A549 (cell line): ENCODE results near the gene NUDT14.

Experiments
- CEBPB ChIP-seq, 2 experiments: fragments of >200 bp in 1 of 2; sonication (Bioruptor Twin) in 1 of 2; formaldehyde crosslinking in 1 of 2; IDR thresholded peaks; 2 replicates each; pipeline ENCODE4 v1.6.1; 2012 to 2016
- CHD4 ChIP-seq: fragments of 200-600 bp; sonication (generic); IDR thresholded peaks from 2 replicates; pipeline ENCODE4 v1.6.1; 2016; ENCODE audit warnings: antibody characterized with exemption, mild to moderate bottlenecking, borderline replicate concordance
- EP300 ChIP-seq, 2 experiments: fragments of >200 bp; sonication (Bioruptor Twin); formaldehyde crosslinking; IDR thresholded peaks; 2 replicates in 1 of 2; 3 replicates in 1 of 2; pipeline ENCODE4 v1.6.1; 2016 to 2017
- FOSL2 ChIP-seq, 2 experiments: fragments of 450-650 bp in 1 of 2; fragments of >200 bp in 1 of 2; sonication (Bioruptor Twin) in 1 of 2; formaldehyde crosslinking; IDR thresholded peaks; 2 replicates each; pipeline versions ENCODE4 v1.5.0 to v1.6.1; 2016 to 2020; ENCODE audit warnings: mild to moderate bottlenecking in 1 of 2, moderate library complexity in 1 of 2
- HEYL ChIP-seq: fragments of 250-450 bp; sonication (Bioruptor Pico); IDR thresholded peaks from 2 replicates; pipeline ENCODE4 v1.8.0; 2021; ENCODE audit warnings: mild to moderate bottlenecking, moderate library complexity
- HMGXB4 ChIP-seq: fragments of 250-450 bp; sonication (Bioruptor Pico); IDR thresholded peaks from 2 replicates; pipeline ENCODE4 v1.5.0; 2021; ENCODE audit warnings: mild to moderate bottlenecking, moderate library complexity, borderline replicate concordance
- JUN ChIP-seq, 2 experiments: fragments of >200 bp; sonication (Bioruptor Twin); formaldehyde crosslinking; IDR thresholded peaks; 2 replicates in 1 of 2; 3 replicates in 1 of 2; pipeline ENCODE4 v1.6.1; 2016 to 2017
- MAFK ChIP-seq: fragments of 450-650 bp; IDR thresholded peaks from 2 replicates; pipeline ENCODE4 v1.6.1; 2014; ENCODE audit not compliant: partially characterized antibody
- POLR2A ChIP-seq: IDR thresholded peaks from 2 replicates; pipeline ENCODE4 v1.6.1; 2012; ENCODE audit warnings: mild to moderate bottlenecking, low read length
- POLR2AphosphoS2 ChIP-seq: conservative IDR thresholded peaks from 2 replicates; pipeline ENCODE4 v1.6.1; 2012; ENCODE audit warnings: low read length, improper control_type of control experiment, inconsistent platforms
- TF ChIP-seq, protein P1 (sequence below): fragments of >200 bp; sonication (Bioruptor Twin); formaldehyde crosslinking; IDR thresholded peaks from 3 replicates; pipeline ENCODE4 v1.5.1; 2016
- TF ChIP-seq, protein P2 (sequence below): IDR thresholded peaks from 2 replicates; pipeline ENCODE4 v1.6.1; 2012
- TF ChIP-seq, protein P3 (sequence below): fragments of 200-600 bp; sonication (generic); IDR thresholded peaks from 2 replicates; pipeline ENCODE4 v1.6.1; 2016; ENCODE audit warnings: antibody characterized with exemption, mild to moderate bottlenecking, moderate library complexity
- TF ChIP-seq, protein P4 (sequence below): fragments of 450-650 bp; IDR thresholded peaks from 2 replicates; pipeline ENCODE4 v1.6.1; 2014; ENCODE audit warnings: antibody characterized with exemption

- TF ChIP-seq, protein P1, sequence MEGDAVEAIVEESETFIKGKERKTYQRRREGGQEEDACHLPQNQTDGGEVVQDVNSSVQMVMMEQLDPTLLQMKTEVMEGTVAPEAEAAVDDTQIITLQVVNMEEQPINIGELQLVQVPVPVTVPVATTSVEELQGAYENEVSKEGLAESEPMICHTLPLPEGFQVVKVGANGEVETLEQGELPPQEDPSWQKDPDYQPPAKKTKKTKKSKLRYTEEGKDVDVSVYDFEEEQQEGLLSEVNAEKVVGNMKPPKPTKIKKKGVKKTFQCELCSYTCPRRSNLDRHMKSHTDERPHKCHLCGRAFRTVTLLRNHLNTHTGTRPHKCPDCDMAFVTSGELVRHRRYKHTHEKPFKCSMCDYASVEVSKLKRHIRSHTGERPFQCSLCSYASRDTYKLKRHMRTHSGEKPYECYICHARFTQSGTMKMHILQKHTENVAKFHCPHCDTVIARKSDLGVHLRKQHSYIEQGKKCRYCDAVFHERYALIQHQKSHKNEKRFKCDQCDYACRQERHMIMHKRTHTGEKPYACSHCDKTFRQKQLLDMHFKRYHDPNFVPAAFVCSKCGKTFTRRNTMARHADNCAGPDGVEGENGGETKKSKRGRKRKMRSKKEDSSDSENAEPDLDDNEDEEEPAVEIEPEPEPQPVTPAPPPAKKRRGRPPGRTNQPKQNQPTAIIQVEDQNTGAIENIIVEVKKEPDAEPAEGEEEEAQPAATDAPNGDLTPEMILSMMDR, result no peak
- TF ChIP-seq POLR2AphosphoS2 (no peak), CHD4 (no peak), HMGXB4 (no peak), EP300 (IDR thresholded peaks at IDR 0.05) (no peak), MAFK (no peak), CEBPB (IDR thresholded peaks at IDR 0.05) (no peak), HEYL (no peak), POLR2A (no peak), JUN (IDR thresholded peaks at IDR 0.05) (no peak), FOSL2 (IDR thresholded peaks at IDR 0.05) (no peak), FOSL2 (CRISPR knock-in tag; IDR thresholded peaks at IDR 0.05) (no peak)
- TF ChIP-seq, protein P2, sequence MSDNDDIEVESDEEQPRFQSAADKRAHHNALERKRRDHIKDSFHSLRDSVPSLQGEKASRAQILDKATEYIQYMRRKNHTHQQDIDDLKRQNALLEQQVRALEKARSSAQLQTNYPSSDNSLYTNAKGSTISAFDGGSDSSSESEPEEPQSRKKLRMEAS, result no peak
- TF ChIP-seq, protein P3, sequence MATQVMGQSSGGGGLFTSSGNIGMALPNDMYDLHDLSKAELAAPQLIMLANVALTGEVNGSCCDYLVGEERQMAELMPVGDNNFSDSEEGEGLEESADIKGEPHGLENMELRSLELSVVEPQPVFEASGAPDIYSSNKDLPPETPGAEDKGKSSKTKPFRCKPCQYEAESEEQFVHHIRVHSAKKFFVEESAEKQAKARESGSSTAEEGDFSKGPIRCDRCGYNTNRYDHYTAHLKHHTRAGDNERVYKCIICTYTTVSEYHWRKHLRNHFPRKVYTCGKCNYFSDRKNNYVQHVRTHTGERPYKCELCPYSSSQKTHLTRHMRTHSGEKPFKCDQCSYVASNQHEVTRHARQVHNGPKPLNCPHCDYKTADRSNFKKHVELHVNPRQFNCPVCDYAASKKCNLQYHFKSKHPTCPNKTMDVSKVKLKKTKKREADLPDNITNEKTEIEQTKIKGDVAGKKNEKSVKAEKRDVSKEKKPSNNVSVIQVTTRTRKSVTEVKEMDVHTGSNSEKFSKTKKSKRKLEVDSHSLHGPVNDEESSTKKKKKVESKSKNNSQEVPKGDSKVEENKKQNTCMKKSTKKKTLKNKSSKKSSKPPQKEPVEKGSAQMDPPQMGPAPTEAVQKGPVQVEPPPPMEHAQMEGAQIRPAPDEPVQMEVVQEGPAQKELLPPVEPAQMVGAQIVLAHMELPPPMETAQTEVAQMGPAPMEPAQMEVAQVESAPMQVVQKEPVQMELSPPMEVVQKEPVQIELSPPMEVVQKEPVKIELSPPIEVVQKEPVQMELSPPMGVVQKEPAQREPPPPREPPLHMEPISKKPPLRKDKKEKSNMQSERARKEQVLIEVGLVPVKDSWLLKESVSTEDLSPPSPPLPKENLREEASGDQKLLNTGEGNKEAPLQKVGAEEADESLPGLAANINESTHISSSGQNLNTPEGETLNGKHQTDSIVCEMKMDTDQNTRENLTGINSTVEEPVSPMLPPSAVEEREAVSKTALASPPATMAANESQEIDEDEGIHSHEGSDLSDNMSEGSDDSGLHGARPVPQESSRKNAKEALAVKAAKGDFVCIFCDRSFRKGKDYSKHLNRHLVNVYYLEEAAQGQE, result no peak
- TF ChIP-seq, protein P4, sequence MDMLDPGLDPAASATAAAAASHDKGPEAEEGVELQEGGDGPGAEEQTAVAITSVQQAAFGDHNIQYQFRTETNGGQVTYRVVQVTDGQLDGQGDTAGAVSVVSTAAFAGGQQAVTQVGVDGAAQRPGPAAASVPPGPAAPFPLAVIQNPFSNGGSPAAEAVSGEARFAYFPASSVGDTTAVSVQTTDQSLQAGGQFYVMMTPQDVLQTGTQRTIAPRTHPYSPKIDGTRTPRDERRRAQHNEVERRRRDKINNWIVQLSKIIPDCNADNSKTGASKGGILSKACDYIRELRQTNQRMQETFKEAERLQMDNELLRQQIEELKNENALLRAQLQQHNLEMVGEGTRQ, result no peak
Observed at GRCh38 chr14:105126126-105126980, 54.8 kb downstream of the NUDT14 start.
